ENCODE measurements around the gene PTPN20.
"Not testable (repeated sequence)": the region's sequence is repeated elsewhere in the genome, so short reads cannot be mapped to it uniquely, and the experiment has no call there.

PTPN20 gene

DNA sequence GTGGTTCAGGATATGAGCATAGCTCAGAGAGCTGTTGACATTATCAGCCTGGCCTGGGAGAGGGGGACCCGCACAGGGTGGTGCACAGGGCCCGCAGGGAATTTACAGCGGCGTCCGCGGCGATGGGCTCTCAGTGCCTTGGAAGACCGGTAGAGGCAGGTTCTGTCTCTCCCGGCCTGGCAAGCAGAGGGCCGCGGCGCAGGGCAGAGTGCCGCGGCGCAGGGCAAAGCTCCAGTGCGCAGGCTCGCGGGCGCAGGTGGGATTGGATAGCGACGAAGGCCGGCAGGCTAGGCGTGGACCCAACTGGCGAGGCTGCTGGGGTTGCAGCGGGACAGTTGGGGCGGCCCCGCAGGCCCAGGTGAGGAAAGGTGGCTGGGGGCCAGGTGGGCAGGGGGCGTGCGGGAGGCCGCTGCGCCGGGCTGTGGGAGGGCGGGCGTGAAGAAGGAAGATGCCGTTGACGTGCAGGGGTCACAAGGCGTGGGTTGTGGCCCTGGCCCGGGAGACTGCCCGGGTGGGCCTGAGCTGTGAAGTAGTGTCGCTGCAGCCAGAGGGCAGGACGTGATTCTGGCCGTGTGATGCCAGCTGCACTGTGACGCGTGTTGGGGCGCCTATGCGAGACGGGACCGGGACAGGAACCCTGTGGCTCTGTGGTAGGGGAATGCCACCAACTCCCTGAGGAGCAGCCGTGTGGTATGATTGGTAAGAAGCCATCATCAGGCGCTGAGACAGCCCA lies at the start of gene PTPN20:
TSS of gene PTPN20 (plus strand) at position 285 of the 733 bp plus-strand sequence. CDS start 21,072 bp downstream, outside the sequence.
- DNase-seq, result peak; percentile 2 to 4

DNA sequence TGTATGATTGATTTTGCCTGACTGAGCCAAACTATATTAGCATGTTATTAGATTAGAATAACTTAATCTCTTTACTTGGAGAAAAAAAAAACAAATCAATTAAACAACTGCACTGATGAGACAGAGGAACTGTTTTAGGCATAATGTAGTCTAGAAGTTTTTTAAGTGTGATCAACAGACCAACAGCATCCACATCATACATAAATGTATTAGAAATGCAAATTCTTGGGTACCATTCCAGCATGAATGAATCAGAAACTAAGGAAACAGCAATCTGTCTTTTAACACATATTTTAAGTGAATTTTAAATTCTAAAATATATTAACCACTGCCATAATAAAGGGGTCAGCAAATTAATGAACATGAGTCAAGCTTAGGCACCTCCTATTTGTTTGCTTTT lies 41.5 kb upstream of the PTPN20 start:
- not testable (repeated sequence) for DNase-seq

DNA sequence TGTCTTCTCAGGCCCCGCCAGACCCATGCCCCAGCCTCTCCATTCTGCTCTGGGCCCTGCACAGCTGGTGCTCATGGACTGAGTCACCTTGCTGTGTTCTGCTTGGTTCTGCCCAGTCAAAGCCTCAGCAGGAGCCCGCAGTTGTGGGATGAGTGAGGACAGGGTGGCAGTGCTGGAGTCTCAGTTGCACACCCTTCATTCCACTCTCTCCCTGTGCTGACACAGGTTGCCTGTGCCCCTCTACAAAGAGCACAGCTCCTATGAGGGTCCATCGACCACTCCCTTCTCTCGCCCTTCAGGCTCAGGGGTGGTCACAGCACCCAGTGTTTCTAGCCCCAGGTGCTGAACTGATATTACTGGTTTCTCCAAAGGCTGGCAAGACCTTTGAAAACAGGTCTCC lies 39.6 kb upstream of the PTPN20 start:
- not testable (repeated sequence) for DNase-seq

DNA sequence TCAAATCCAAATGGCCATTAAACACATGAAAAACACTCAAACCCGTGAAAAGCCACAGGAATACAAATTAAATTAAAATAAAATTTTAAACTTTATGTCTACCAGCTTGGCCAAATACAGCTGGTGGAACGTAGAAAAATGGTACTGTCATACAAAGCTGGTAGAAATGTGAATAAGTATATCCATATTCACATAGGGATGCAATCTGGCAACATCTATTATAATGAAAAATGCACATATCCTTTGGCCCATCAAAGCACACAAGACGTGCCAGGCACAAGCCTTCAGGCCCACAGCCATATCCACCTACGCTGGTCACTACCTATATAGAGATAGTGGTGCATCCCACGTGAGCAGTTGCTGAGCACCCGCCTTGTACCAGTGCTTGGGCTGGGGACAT lies 35.9 kb upstream of the PTPN20 start:
- not testable (repeated sequence) for DNase-seq

- DNase-seq, result not testable (repeated sequence)
Measured at GRCh38 chr10:46876773-46877172, 34.5 kb upstream of the PTPN20 start.

DNA sequence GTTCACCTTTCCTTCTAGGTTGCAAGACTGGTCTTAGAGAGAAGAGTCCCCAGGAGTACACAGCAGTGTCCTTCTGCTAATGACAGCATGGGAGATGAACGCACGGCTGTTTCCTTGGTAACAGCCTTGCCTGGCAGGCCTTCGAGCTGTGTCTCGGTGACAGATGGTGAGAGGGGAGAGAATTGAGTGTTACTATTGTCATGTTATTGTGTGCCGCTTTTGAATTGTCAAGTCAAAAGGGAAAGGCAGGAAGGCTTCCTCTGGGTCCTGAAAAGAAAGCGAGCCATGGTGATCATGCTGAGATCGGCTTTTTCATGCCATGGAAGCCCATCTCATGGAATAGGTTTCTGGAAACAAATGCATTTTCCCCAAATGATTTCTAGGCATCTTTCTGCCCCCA lies 32.5 kb upstream of the PTPN20 start:
- not testable (repeated sequence) for DNase-seq

DNA sequence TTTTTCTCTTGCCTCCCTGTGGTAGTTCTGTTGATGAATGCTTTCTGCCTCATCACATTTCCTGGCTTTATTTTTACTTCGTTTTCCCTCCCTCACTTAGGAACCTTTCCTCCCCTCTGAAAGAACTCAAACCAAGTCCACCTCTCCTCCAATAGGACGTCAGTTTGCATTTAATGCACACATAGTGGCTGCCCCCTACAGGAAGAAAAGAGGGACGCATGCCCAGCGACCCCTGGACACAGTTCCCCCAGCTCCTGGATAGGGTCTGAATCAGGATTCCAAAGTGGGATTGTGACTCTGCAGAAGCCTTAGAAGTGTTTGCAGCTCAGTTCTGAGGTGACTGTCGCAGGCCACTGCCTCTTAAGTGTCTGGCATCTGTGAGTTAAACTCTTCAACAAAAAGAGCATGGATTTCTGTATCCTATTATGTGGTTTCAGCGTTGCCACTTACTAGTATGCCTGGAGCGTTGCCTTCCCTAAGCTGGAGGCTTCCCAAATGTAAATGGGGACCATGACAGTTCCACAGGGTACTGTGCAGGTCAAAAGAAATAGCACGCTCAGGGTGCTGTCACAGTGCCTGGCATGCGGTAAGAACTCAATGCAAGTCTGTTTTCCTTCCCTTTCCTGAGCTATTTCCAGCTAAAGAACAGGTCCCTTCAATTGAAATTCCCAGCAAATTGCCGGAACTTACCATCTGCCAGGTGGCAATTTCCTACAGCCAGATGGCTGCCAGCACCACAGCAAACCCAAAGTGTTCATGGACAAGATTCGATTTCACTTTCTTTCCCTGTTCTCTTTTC lies 20.2 kb upstream of the PTPN20 start:
- not testable (repeated sequence) for DNase-seq

- not testable (repeated sequence) for DNase-seq
Measured at GRCh38 chr10:46896762-46897692, 14.2 kb upstream of the PTPN20 start.

GRCh38 chr10:46901247-46901646 lies 10.0 kb upstream of the PTPN20 start:
- not testable (repeated sequence) for DNase-seq

- DNase-seq, result not testable (repeated sequence)
Measured at GRCh38 chr10:46903874-46904273, 7.4 kb upstream of the PTPN20 start.

GRCh38 chr10:46906359-46906758 lies 4.9 kb upstream of the PTPN20 start:
- not testable (repeated sequence) for DNase-seq

GRCh38 chr10:46907185-46908117 lies 3.8 kb upstream of the PTPN20 start:
- not testable (repeated sequence) for DNase-seq

GRCh38 chr10:46922498-46922897 lies 11.3 kb downstream of the PTPN20 start:
- DNase-seq, result not testable (repeated sequence)

- DNase-seq, result not testable (repeated sequence)
Measured at GRCh38 chr10:46925156-46925555, 13.9 kb downstream of the PTPN20 start.

GRCh38 chr10:46925853-46926252 lies 14.6 kb downstream of the PTPN20 start:
- DNase-seq, result not testable (repeated sequence)

DNA sequence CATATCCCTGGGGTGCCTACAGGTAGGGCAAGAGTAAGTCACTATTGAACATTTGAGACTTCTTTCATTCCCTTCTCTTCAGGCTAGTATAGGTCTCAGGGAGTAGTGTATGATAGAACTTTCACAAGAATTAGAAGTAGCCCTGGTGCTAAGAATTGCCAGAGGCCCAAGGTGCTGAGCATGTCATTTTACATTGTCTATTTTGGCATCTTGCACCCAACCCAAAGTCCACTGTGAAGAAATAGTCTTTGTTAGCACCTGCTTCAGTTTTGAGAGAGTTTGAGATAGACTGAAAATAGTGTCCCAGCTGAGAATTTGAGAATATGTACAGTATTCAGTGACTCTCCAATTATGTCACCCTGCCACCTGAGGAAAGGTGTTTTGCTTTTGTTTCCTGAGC lies 17.6 kb downstream of the PTPN20 start:
- DNase-seq, result not testable (repeated sequence)

- not testable (repeated sequence) for DNase-seq
Measured at GRCh38 chr10:46932383-46932782, 21.2 kb downstream of the PTPN20 start.

GRCh38 chr10:46941091-46941490 lies 29.9 kb downstream of the PTPN20 start:
- DNase-seq, result not testable (repeated sequence)

DNA sequence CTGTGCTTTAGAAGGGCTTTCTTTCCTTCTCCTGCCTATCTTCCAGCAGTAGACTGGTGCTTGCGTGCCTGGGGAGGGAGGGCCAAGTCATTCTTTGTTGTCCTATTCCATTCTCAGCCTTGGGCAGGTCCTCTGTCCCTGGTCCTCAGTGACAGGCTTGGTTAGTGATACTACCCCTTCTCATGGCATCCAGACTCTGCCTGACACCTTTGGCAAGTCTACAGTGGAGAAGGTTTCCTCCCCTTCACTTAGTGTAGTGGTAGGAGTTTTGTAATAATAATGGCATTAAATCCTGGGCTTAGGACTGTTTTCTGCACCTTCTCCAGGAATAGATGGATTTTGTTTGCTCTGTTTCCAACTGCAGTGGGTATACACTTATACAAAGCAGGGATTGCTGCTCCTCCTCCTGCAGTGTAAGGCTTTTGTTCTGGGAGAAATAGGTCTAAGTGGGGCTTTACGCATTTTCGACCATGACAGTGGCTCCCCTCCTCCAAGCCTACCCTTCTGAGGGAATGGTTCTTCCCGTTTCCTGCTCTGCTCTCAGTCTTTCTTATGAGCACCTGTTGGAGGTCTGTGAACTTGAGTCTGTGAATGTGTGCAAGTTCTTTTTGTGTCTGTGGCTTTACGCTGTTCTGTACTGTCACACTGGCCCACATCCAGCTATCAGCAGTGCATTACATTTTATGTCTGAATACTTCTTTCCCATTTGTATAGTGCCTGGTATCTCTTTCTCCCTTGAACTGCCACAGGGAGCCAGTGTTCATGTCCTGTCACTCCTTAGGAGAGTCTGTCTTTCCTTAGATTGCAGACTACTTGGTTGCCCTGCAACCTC lies 37.7 kb downstream of the PTPN20 start:
- not testable (repeated sequence) for DNase-seq

GRCh38 chr10:46952540-46952939 lies 41.3 kb downstream of the PTPN20 start:
- DNase-seq, result not testable (repeated sequence)

GRCh38 chr10:46960742-46961141 lies 49.5 kb downstream of the PTPN20 start:
- DNase-seq, result not testable (repeated sequence)
